IPS-20b (cell line): ENCODE measurements around the gene BTG3.

ENCODE experiments used
- H3K27ac ChIP-seq: one replicate; pipeline ENCODE4 v1.5.1; 2013; ENCODE audit warnings: low read length
- H3K27me3 ChIP-seq: 2 replicates; pipeline ENCODE4 v1.6.1; 2013; ENCODE audit warnings: mild to moderate bottlenecking, low read length, inconsistent platforms; ENCODE audit not compliant: insufficient read depth
- H3K36me3 ChIP-seq: 2 replicates; pipeline ENCODE4 v1.6.1; 2013; ENCODE audit warnings: low read depth, mild to moderate bottlenecking, inconsistent platforms, low read length, moderate library complexity; ENCODE audit not compliant: insufficient read depth
- H3K4me1 ChIP-seq: 2 replicates; pipeline ENCODE4 v1.6.1; 2013; ENCODE audit warnings: mild to moderate bottlenecking, control low read depth, inconsistent platforms, low read length, moderate library complexity; ENCODE audit not compliant: insufficient read depth
- H3K4me3 ChIP-seq: 2 replicates; pipeline ENCODE4 v1.5.1; 2013; ENCODE audit warnings: mild to moderate bottlenecking, low read length, inconsistent platforms
- H3K9ac ChIP-seq: 2 replicates; pipeline ENCODE4 v1.6.1; 2013; ENCODE audit warnings: low read depth, mild to moderate bottlenecking, inconsistent platforms, low read length, moderate library complexity
- H3K9me3 ChIP-seq: 2 replicates; pipeline ENCODE4 v1.6.1; 2013; ENCODE audit warnings: mild to moderate bottlenecking, low read depth, low read length, inconsistent platforms; ENCODE audit not compliant: insufficient read depth

Gene BTG3

DNA sequence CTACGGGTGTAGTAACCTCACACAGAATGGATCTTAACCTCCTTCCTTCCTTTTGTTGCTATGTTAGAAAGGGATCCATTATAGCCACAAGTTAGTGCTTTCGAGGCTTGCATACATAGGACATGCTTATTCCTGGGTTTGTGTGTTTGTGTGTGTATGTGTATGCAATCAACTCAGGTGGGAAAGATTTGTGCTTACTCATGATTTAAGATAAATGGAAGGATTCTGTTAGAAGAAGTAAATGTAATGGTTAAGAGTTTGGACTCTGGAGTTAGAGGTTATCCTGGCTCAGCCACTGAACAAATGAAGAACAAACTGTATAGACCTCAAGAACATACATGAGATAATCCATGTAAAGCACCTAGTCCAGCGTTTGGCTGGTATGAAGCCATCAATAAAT lies 28.8 kb downstream of the BTG3 start:
- no peak overlapping the region for H3K27ac ChIP-seq
- no peaks in the 10 kb centered on the region for H3K9me3 ChIP-seq
- H3K9ac ChIP-seq = no peak overlapping the region
- H3K4me3 ChIP-seq = no peak overlapping the region
- no peaks in the 10 kb centered on the region; the same call in 1 of the 2 replicates for H3K36me3 ChIP-seq
- H3K27me3 ChIP-seq = no peaks in the 10 kb centered on the region
- no peaks in the 10 kb centered on the region for H3K4me1 ChIP-seq

GRCh38 chr21:17580319-17580718 lies 32.4 kb downstream of the BTG3 start:
- Histone ChIP-seq H3K9me3 (no peaks in the 10 kb centered on the region), H3K9ac (no peak overlapping the region), H3K27me3 (no peaks in the 10 kb centered on the region), H3K36me3 (peaks cover 7% of the 10 kb centered on the region; the same call in 1 of the 2 replicates), H3K27ac (no peak overlapping the region), H3K4me3 (no peak overlapping the region), H3K4me1 (no peaks in the 10 kb centered on the region)

- H3K4me3 ChIP-seq = no peak overlapping the region
- no peak overlapping the region for H3K27ac ChIP-seq
- no peak overlapping the region for H3K9ac ChIP-seq
- peaks cover 7% of the 10 kb centered on the region; the same call in 1 of the 2 replicates for H3K36me3 ChIP-seq
- no peaks in the 10 kb centered on the region for H3K4me1 ChIP-seq
- H3K9me3 ChIP-seq = no peaks in the 10 kb centered on the region
- H3K27me3 ChIP-seq = no peaks in the 10 kb centered on the region
These were observed 33.8 kb downstream of the BTG3 start for GRCh38 chr21:17578876-17579275.

GRCh38 chr21:17578162-17578561 lies 34.5 kb downstream of the BTG3 start:
- no peaks in the 10 kb centered on the region for H3K27me3 ChIP-seq
- H3K4me3 ChIP-seq = no peak overlapping the region
- no peaks in the 10 kb centered on the region for H3K9me3 ChIP-seq
- no peak overlapping the region for H3K27ac ChIP-seq
- H3K36me3 ChIP-seq = peaks cover 9% of the 10 kb centered on the region; the same call in 1 of the 2 replicates
- H3K4me1 ChIP-seq = no peaks in the 10 kb centered on the region
- H3K9ac ChIP-seq = no peak overlapping the region

- no peak overlapping the region for H3K27ac ChIP-seq
- H3K4me3 ChIP-seq = no peak overlapping the region
- H3K9ac ChIP-seq = no peak overlapping the region
- H3K9me3 ChIP-seq = no peaks in the 10 kb centered on the region
- H3K36me3 ChIP-seq = peaks cover 13% of the 10 kb centered on the region; the same call in 1 of the 2 replicates
- no peaks in the 10 kb centered on the region for H3K27me3 ChIP-seq
- no peaks in the 10 kb centered on the region for H3K4me1 ChIP-seq
These were observed 35.0 kb downstream of the BTG3 start for GRCh38 chr21:17577701-17578100.

- peaks cover 19% of the 10 kb centered on the region; the same call in 1 of the 2 replicates for H3K36me3 ChIP-seq
- no peak overlapping the region for H3K4me3 ChIP-seq
- no peaks in the 10 kb centered on the region for H3K27me3 ChIP-seq
- no peak overlapping the region for H3K9ac ChIP-seq
- H3K4me1 ChIP-seq = no peaks in the 10 kb centered on the region
- H3K9me3 ChIP-seq = no peaks in the 10 kb centered on the region
- no peak overlapping the region for H3K27ac ChIP-seq
These were observed 36.4 kb downstream of the BTG3 start for GRCh38 chr21:17576080-17576835.

DNA sequence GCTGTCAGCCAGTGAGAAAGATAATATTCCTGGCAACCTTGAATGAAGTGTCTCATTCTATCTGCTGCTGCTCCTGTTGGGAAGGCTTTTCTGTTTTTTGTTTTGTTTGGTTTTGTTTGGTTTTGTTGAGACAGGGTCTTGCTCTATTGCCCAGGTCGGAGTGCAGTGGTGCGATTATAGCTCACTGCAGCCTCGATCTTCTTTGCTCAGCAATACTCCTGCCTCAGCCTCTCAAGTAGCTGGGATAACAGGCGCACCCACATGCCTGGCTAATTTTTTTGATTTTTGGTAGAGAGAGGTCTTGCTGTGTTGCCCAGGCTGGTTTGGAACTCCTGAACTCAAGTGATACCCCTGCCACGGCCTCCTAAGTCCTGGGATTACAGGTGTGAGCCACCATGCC lies 37.6 kb downstream of the BTG3 start:
- Histone ChIP-seq H3K9me3 (no peaks in the 10 kb centered on the region), H3K36me3 (peaks cover 31% of the 10 kb centered on the region; the same call in 1 of the 2 replicates), H3K27ac (no peak overlapping the region), H3K27me3 (no peaks in the 10 kb centered on the region), H3K4me3 (no peak overlapping the region), H3K9ac (no peak overlapping the region), H3K4me1 (no peaks in the 10 kb centered on the region)

DNA sequence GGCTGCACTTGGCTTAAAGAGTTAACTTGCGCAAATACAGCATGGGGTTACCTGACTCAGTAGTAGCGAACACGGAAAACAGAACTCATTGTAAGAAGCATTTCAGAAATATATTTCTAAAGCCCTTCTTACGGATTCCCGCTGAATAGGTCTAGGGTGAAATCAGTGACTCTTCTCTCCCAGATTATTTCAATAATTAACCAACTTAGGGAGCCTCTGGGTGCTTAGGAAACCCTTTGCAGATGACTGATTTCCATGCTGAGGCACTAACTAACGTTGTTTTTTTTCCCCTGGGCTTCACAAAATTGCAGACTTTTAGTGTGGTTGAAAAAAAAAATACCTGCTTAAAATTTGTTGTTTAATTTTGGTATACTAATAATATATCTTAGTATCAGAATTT lies 40.3 kb downstream of the BTG3 start:
- Histone ChIP-seq H3K27ac (no peak overlapping the region), H3K36me3 (peaks cover 36% of the 10 kb centered on the region; the same call in 1 of the 2 replicates), H3K4me3 (no peak overlapping the region), H3K9me3 (no peaks in the 10 kb centered on the region), H3K4me1 (no peaks in the 10 kb centered on the region), H3K27me3 (no peaks in the 10 kb centered on the region), H3K9ac (no peak overlapping the region)

- Histone ChIP-seq H3K4me3 (no peak overlapping the region), H3K27ac (no peak overlapping the region), H3K9me3 (no peaks in the 10 kb centered on the region), H3K27me3 (no peaks in the 10 kb centered on the region), H3K9ac (no peak overlapping the region), H3K4me1 (no peaks in the 10 kb centered on the region), H3K36me3 (peaks cover 46% of the 10 kb centered on the region)
These were observed 41.9 kb downstream of the BTG3 start for GRCh38 chr21:17570786-17571185.

GRCh38 chr21:17560377-17561025 lies 52.2 kb downstream of the BTG3 start:
- Histone ChIP-seq H3K27ac (no peak overlapping the region), H3K36me3 (peaks cover 92% of the 10 kb centered on the region), H3K4me3 (no peak overlapping the region), H3K4me1 (no peaks in the 10 kb centered on the region), H3K9me3 (no peaks in the 10 kb centered on the region), H3K9ac (no peak overlapping the region), H3K27me3 (no peaks in the 10 kb centered on the region)

DNA sequence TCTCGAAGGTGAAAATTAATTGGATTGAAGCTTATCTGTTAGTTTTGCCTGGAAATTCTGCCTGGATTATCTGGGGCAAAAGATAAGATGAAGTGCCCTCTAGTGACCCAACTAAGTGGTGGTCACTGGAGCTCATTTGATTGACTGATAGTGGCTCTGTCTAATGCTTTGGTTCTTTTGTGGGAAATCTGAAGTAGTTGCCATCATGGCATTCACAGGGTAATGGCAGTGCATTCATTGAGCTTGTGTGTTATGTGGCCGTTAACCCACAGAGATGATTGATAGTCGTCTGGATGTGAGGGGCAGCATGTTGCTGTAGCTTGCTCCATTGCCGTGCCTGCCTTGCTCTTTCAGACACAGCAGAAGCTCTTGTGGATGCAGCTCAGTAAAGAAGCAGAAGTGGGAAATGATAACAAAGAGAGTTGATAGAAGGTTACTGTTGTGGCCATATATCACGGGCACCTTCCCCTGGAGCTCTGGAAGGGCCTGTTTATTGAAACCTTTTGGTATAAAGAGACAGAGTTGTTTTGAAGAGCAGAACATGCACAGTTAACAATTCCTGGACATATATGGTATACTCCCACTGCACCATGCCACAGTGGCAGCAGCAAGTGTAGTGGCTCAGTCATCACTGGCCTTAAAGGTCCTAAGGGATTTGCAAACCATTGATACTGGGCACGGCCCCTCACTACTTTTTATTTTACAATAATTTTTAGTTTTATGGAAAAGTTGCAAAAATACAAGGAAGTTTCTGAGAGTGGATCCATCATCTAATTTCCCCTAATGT lies 57.8 kb downstream of the BTG3 start:
- H3K4me3 ChIP-seq = no peak overlapping the region
- peaks cover 98% of the 10 kb centered on the region for H3K36me3 ChIP-seq
- H3K4me1 ChIP-seq = no peaks in the 10 kb centered on the region
- H3K9me3 ChIP-seq = no peaks in the 10 kb centered on the region
- H3K27ac ChIP-seq = no peak overlapping the region
- H3K9ac ChIP-seq = no peak overlapping the region
- H3K27me3 ChIP-seq = no peaks in the 10 kb centered on the region
